BJ (cell line): ENCODE measurements around the gene ETV4. TPM values are rescaled to one million over a fixed set of nuclear protein-coding genes. Genes with fewer than 3 reads are reported as not detected.

Source experiments
- CTCF ChIA-PET: fragments of 350-600 bp; formaldehyde crosslinking; extraction: SDS; loops from one replicate; lab custom pipeline; 2021; ENCODE audit warnings: antibody characterized with exemption, inconsistent platforms; lab: Yijun Ruan, JAX
- POLR2A ChIA-PET: fragments of 300-600 bp; sonication (Branson Sonifier 250); formaldehyde crosslinking; extraction: SDS; loops from one replicate; lab custom pipeline; 2021; ENCODE audit warnings: antibody characterized with exemption; lab: Charles Lee
- DNase-seq: peaks from one replicate; pipeline ENCODE4 v3.0.0-alpha.2; 2011; ENCODE audit warnings: low read depth
- H3K27me3 ChIP-seq: 2 replicates; pipeline ENCODE4 v1.6.0; 2011; ENCODE audit warnings: low read length; ENCODE audit not compliant: control insufficient read depth, insufficient read depth
- H3K36me3 ChIP-seq: 2 replicates; pipeline ENCODE4 v1.5.1; 2011; ENCODE audit warnings: low read length; ENCODE audit not compliant: control insufficient read depth, insufficient read depth
- H3K4me3 ChIP-seq: 2 replicates; pipeline ENCODE4 v1.5.1; 2011; ENCODE audit warnings: low read depth, mild to moderate bottlenecking, control low read depth, low read length
- CTCF ChIP-seq: IDR thresholded peaks from 2 replicates; pipeline ENCODE4 v1.5.1; 2011; ENCODE audit warnings: low read depth, mild to moderate bottlenecking, control low read depth, inconsistent platforms, low read length, moderate library complexity; ENCODE audit not compliant: insufficient read depth
- polyA plus RNA-seq: library from polyadenylated mRNA; depleted of rRNA; stranded (reverse); fragments of >200 nt; gene quantifications from 2 replicates; pipeline ENCODE4 v1.2.3, GENCODE V29; 2011

ETV4 gene
- polyA plus RNA-seq, 1 experiment, result 6.6 TPM

- ChIA-PET POLR2A (no interaction called here), CTCF (no interaction called here)
- no peak for TF ChIP-seq CTCF
- H3K27me3 ChIP-seq, result no peaks in the 10 kb centered on the region
- H3K36me3 ChIP-seq, result no peaks in the 10 kb centered on the region
- no peak for DNase-seq
- H3K4me3 ChIP-seq, result no peak overlapping the region
These were observed 4.6 kb upstream of the ETV4 start for GRCh38 chr17:43550754-43551153.

- ChIA-PET POLR2A (no interaction called here), CTCF (interaction anchor here (1.1 to 1.2 kb wide), 2 partner anchors 11 to 28 kb away, joined by 3 to 4 read pairs; no protein-coding TSS in a partner anchor)
- no peak for TF ChIP-seq CTCF
- no peaks in the 10 kb centered on the region for H3K27me3 ChIP-seq
- DNase-seq, result no peak
- H3K36me3 ChIP-seq, result no peaks in the 10 kb centered on the region
- H3K4me3 ChIP-seq, result no peak overlapping the region
These were observed 3.4 kb upstream of the ETV4 start for GRCh38 chr17:43549496-43549895.

GRCh38 chr17:43548689-43549379, 2.7 kb upstream of the ETV4 start:
- H3K36me3 ChIP-seq, result no peaks in the 10 kb centered on the region
- H3K27me3 ChIP-seq, result no peaks in the 10 kb centered on the region
- DNase-seq, result no peak
- TF ChIP-seq CTCF, result no peak
- ChIA-PET CTCF (interaction anchor here (1.1 to 1.2 kb wide), 2 partner anchors 11 to 28 kb away, joined by 3 to 4 read pairs; no protein-coding TSS in a partner anchor), POLR2A (no interaction called here)
- H3K4me3 ChIP-seq, result no peak overlapping the region

GRCh38 chr17:43547659-43548256, 1.6 kb upstream of the ETV4 start:
- no peak for DNase-seq
- ChIA-PET CTCF (interaction anchor here (1.0 to 1.4 kb wide), 3 partner anchors 8 to 122 kb away, joined by 3 to 5 read pairs (median 4); no protein-coding TSS in a partner anchor), POLR2A (no interaction called here)
- TF ChIP-seq CTCF, result no peak
- Histone ChIP-seq H3K36me3 (no peaks in the 10 kb centered on the region), H3K27me3 (no peaks in the 10 kb centered on the region), H3K4me3 (no peak overlapping the region)

- TF ChIP-seq CTCF, result no peak
- no peak for DNase-seq
- Histone ChIP-seq H3K36me3 (no peaks in the 10 kb centered on the region), H3K27me3 (no peaks in the 10 kb centered on the region), H3K4me3 (no peak overlapping the region)
- ChIA-PET POLR2A (no interaction called here), CTCF (interaction anchor here (1.0 to 1.7 kb wide), 4 partner anchors 9 to 123 kb away, joined by 3 to 5 read pairs (median 4); no protein-coding TSS in a partner anchor)
These were observed 1.0 kb upstream of the ETV4 start for GRCh38 chr17:43547189-43547550.
